Measurements from ENCODE around the gene OTOG.

OTOG gene

DNA sequence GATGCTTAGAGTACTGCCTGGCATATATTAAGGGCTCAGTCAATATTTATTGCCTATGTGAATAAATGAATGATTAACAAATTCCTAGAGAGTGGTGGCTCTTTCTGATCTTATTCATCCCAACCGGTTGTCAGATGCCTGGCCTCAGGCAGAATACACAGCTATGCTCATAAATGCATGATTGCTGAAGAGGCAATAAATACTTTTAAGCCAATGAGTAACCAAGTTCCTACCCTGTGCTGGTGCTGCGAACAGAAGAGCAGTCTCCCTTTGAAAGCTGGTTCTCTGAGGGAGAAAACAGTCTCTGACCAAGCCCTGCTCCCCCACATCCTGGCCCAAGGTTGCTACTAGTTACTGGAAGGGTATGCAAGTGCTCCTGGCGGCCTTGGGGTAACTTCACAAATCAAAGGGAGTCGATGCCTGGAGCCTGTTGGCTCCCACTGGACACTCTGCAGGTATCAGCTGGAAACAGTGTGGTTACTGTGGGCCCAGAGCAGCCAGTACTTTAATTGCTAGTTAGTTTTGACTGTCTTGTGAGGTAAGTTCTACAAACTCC lies 5.7 kb upstream of the OTOG start:
- DNase-seq (ENCODE audit: low spot score), result no peak

- no peak for DNase-seq (ENCODE audit: low spot score)
Observed at GRCh38 chr11:17542249-17542648, 4.8 kb upstream of the OTOG start.

- DNase-seq (ENCODE audit: low spot score), result no peak
Observed at GRCh38 chr11:17543041-17543440, 4.0 kb upstream of the OTOG start.

DNA sequence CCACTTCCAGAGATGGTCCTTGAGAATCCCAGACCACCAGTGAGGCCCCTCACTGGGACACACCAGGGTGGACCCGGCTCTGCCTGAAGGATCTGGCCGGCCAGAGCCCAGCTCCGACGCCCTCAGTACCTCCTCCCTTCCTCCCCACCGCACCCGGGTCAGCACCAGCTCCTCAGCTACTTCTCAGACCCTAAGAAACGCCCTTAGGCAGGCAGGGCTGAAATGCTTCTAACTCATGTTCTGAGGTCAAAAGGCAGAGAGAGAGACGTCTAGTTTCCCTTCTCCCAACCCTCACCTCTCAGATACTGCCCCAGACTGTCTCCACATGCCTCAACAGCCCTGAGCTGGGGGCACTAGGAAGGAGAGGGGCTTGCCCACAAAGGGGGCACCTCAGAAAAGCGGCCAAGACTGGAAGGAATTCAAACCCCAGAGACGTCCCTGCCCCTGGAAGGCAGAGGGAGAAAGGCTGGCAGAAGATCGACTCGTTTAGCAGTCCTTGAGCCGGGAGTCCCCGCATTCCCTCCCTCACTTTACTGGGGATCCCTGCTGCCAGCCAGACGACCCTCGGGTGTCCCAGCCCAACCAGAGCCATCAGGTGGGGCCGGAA lies 3.4 kb upstream of the OTOG start:
- DNase-seq (ENCODE audit: low spot score), result no peak

DNA sequence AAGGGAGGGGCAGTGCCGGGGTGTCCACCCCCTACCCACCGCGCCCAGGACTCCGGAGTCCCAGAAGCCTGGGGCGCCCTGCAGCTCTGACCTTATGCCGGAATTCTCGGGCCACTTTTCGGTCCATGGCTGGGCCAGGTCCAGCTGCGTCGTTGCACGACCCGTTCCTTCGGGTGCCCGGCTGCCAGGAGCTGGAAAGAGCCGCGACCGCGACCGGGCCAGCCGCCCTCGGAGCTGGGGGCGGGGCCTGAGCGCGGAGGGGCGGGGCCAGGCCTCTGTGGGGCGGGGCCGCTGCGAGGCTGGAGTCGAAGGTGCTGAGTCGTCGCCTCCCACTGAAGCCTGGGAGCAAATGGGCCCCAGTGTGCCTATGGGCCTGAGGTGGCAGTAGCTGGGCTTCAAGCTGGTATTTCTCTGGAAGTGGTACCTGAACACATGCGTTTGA lies 2.9 kb upstream of the OTOG start, which contains the start of gene USH1C:
USH1C (minus strand) TSS at position 236 of the 442 bp plus-strand sequence; CDS start at position 127, 109 bp downstream.
- no peak for DNase-seq (ENCODE audit: low spot score)

DNA sequence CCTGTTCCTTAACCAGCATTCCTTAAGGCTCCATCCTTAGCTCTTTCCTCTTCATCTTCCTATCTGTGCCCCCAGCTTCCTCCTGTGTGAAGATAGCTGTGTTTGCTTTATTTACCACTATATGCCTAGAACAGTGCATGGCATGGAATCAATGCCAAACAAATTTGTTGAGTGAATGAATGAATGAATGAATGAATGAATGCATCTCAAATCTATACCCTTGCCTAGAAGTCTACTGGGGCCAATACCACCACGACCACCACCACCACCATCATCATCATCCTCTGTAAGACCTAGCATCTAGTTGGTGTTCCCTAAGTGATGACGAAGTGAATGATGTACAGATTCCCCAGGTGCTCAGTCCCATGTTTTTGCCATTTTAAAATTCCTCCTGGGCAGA lies 819 bp upstream of the OTOG start:
- no peak for DNase-seq (ENCODE audit: low spot score)

GRCh38 chr11:17547932-17548331 lies 873 bp downstream of the OTOG start:
- no peak for DNase-seq (ENCODE audit: low spot score)

- DNase-seq (ENCODE audit: low spot score), result no peak
Observed at GRCh38 chr11:17548444-17548843, 1.4 kb downstream of the OTOG start.

GRCh38 chr11:17550450-17551346 lies 3.6 kb downstream of the OTOG start:
- no peak for DNase-seq (ENCODE audit: low spot score)

- no peak for DNase-seq (ENCODE audit: low spot score)
Observed at GRCh38 chr11:17551347-17552040, 4.4 kb downstream of the OTOG start.

DNA sequence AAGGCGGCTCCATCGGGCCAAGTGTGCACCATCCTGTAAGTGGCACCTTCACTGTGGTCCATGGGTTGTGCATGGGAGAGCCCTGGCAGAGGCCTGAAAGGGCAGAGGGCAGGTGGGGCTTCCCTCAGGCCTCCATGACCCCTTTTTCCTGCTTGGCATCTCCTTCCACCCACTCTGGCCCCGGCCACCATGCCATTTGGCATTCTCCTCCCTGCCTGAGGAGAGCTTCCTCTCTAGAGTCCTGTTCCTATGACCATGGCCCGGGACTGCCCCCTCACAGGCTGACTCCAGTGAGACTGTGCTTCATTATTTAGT lies 4.9 kb downstream of the OTOG start:
- no peak for DNase-seq (ENCODE audit: low spot score)

- no peak for DNase-seq (ENCODE audit: low spot score)
Observed at GRCh38 chr11:17552392-17553248, 5.6 kb downstream of the OTOG start.

DNA sequence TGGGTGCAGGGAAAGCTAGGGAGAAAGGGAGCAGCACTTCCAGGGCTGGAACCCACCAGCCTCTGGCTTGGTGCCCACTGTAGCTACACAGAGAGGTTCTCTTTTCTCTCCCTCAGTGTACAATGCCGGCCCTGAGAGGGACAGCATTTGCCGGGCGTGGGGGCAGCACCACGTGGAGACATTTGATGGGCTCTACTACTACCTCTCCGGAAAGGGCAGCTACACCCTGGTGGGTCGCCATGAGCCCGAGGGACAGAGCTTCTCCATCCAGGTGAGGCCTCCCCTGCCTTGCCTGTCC lies 6.1 kb downstream of the OTOG start:
- no peak for DNase-seq (ENCODE audit: low spot score)

DNA sequence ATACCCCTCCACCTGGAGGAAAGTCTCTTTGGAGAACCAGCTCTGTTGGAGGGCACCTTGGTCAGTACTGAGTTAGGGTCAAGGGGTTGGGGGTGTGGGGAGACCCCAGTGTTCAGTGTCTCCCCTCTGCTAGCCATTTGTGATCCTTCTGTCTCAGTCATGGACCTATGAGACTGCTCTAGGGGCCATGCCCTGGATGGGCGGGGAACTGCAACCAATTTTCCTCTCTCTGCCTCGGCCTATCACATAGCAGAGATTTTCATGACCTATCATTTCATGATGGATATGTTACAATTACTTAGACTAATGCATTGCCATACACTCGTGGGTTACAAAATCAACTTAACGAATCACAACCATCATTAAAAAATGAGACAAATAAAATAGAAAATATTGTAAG lies 7.4 kb downstream of the OTOG start:
- DNase-seq (ENCODE audit: low spot score), result no peak

DNA sequence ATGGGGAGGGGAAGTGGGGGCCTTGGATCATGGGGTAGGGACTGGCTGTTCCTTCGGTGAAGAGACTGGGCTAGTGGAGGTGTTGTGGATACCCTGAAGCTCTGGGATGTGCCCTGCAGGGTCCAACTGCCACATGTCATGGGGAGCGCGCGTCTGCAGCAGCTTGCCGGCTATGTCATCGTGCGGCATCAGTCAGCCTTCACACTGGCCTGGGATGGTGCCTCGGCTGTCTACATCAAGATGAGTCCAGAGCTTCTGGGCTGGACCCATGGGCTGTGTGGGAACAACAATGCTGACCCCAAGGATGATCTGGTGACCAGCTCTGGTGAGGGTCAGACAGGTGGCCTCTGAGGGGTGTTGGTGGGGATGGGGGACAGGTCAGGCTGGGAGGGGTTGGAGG lies 9.9 kb downstream of the OTOG start:
- DNase-seq (ENCODE audit: low spot score), result no peak

GRCh38 chr11:17558025-17558780 lies 11.1 kb downstream of the OTOG start:
- DNase-seq (ENCODE audit: low spot score), result no peak

DNA sequence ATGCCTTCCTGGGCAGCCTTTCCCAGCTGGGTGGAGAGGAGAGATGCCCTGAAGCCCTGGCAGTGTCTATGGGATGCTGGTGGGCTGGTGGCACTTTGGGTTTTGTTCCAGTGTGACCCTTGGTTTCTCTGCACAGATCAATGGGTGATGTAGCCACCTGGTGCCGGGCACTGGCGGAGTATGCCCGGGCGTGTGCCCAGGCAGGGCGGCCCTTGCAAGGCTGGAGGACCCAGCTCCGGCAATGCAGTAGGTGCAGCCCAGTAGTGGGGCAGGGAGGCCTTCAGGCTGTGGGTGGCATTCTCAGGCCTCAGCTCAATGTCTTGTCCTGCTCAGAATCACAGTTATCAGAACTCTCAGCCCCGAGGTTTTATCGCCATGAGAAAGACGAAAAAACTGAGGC lies 11.9 kb downstream of the OTOG start:
- no peak for DNase-seq (ENCODE audit: low spot score)

GRCh38 chr11:17559341-17560087 lies 12.5 kb downstream of the OTOG start:
- DNase-seq (ENCODE audit: low spot score), result no peak

GRCh38 chr11:17560281-17561110 lies 13.4 kb downstream of the OTOG start:
- no peak for DNase-seq (ENCODE audit: low spot score)

GRCh38 chr11:17561111-17561415 lies 14.0 kb downstream of the OTOG start:
- no peak for DNase-seq (ENCODE audit: low spot score)
